RWPE1 (cell line): ENCODE results near the gene LGI1.
A peak's percentile ranks its signal among the peaks of the same experiment; 100 is the strongest.

Source experiments
- CTCF ChIA-PET: fragments of 350-600 bp; sonication (Branson Sonifier 250); formaldehyde crosslinking; extraction: SDS; loops from one replicate; lab custom pipeline; 2021; lab: Yijun Ruan, JAX
- POLR2A ChIA-PET: fragments of 400-600 bp; formaldehyde crosslinking; extraction: SDS; loops from one replicate; lab custom pipeline; 2020; ENCODE audit warnings: antibody characterized with exemption; ENCODE audit not compliant: low non-redundant PET; lab: Yijun Ruan, JAX
- DNase-seq: peaks from one replicate; pipeline ENCODE4 v3.0.0; 2012; ENCODE audit warnings: low spot score
- H3K27ac ChIP-seq: fragments of 450-650 bp; 2 replicates; pipeline ENCODE4 v1.5.1; 2017
- TF ChIP-seq, protein P1 (sequence below): fragments of 450-650 bp; conservative IDR thresholded peaks from 2 replicates; pipeline ENCODE4 v1.5.1; 2017; ENCODE audit warnings: low read depth, mild to moderate bottlenecking

Gene LGI1

DNA sequence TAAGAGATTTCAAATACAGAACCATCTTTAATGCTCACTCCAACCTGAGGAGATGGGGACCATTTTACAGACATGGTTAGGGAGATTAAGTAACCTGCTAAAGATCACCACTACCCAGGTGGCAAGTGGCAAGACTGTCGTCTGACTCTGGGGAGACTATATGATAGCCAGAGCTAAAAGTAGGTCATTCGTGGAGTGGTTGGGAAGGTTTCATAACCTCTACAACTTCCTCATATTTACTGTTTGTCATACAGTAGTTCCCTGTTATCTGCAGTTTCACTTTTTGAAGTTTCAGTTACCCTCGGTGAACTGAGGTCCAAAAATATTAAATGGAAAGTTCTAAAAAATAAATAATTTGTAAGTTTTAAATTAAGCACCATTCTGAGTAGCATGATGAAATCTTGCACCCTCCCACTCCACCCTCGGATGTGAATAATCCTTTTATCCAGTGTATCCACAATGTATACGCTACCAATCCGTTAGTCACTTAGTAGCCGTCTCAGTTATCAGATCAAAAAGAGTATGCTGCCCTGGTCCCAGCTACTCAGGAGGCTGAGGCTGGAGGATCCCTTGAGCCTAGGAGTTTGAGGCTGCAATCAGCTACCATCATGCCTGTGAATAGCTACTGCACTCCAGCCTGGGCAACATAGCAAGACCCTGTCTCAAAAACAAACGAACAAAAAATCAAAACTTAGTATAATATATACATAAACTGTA is 14.9 kb upstream of the LGI1 start:
- H3K27ac ChIP-seq: no peak overlapping the region
- ChIA-PET CTCF (interaction anchor here (1.1 kb wide), 1 partner anchor 33 kb away, joined by 3 read pairs; no protein-coding TSS in a partner anchor), POLR2A (no interaction called here)
- no peak for DNase-seq
- TF ChIP-seq, protein P1, sequence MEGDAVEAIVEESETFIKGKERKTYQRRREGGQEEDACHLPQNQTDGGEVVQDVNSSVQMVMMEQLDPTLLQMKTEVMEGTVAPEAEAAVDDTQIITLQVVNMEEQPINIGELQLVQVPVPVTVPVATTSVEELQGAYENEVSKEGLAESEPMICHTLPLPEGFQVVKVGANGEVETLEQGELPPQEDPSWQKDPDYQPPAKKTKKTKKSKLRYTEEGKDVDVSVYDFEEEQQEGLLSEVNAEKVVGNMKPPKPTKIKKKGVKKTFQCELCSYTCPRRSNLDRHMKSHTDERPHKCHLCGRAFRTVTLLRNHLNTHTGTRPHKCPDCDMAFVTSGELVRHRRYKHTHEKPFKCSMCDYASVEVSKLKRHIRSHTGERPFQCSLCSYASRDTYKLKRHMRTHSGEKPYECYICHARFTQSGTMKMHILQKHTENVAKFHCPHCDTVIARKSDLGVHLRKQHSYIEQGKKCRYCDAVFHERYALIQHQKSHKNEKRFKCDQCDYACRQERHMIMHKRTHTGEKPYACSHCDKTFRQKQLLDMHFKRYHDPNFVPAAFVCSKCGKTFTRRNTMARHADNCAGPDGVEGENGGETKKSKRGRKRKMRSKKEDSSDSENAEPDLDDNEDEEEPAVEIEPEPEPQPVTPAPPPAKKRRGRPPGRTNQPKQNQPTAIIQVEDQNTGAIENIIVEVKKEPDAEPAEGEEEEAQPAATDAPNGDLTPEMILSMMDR: no peak

DNA sequence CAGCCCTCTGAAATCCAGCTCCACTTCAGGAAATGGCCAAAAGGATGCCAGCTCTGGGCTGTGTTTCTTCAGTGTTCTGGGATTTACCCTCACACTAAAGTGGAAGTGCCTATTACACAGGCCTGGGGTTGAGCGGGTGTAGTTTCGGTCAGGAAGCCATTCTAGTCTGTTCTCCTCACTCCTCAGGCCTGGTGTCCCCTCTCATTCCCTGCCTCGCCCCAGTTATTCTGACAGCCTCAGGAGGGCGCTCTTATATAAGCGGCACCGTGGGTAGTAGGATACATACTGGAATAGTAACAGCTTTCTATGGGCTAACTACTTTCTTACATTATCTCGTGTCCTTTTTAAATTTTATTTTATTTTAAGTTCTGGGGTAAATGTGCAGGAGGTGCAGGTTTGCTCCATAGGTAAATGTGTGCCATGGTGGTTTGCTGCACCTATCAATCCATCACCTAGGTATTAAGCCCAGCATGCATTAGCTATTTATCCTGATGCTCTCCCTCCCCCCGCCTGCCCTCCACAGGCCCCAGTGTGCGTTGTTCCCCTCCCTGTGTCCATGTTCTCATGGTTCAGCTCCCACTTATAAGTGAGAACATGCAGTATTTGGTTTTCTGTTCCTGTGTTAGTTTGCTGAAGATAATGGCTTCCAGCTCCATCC is 12.2 kb upstream of the LGI1 start:
- TF ChIP-seq, protein P1: no peak
- no peak overlapping the region for H3K27ac ChIP-seq
- no peak for DNase-seq
- CTCF ChIA-PET: interaction anchor here (0.5 to 2.2 kb wide), 6 partner anchors 12 to 1014 kb away, joined by 3 to 11 read pairs (median 3); partner anchors contain the start of gene LGI1
- POLR2A ChIA-PET: no interaction called here

DNA sequence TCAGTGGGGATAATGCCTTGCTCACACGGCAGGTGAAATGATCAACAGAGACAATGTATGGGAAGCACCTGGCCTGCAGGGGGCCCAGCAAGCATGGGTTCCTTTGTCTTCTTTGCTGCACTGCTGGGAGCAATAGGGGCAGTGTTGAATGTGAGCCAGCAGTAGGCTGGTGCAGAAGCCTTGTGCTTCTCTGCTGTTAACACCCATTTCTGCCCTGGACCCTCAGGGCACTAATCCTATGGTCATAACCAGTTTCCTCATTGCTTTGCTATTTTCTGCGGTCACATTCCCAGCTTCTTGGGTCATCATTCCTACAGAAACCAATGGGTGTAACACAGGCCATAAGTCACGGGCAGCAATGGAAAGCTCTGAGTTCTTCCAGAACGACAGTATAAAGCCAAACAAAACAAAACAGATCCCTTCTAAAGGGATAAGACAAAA is 10.9 kb upstream of the LGI1 start:
- peak; percentile 96 for DNase-seq
- TF ChIP-seq, protein P1: no peak
- ChIA-PET POLR2A (no interaction called here), CTCF (interaction anchor here (0.6 to 2.2 kb wide), 4 partner anchors 15 to 81 kb away, joined by 3 to 11 read pairs (median 4); no protein-coding TSS in a partner anchor)
- peak overlapping the region; percentile 27; the same call in 1 of the 2 replicates for H3K27ac ChIP-seq

DNA sequence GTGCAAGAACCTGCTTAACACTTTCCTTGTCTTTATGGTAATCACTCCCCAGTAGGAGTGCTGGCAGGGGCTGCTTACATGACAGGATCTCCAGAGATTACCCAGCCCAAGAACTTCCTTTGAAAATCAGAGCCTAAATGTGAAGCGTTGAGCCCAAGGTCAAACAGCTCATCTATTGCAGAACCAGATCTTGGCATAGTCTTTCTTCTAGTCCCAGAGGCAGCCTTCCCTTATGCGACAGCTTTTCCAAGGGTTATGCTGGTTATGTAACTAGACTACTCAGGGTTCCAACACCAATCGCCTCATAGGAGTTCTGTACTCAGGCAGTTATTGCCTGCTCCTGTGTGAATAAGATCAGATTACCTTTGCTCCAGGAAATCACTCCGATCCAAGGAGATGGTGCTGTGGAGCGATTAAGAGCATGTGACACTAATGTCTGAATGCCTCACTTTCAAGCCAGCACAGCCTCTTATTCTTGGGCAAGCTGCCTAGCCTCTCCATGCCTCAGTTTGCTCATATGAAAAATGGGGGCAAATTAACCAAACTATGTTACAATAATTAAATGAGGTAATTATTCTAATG is 8.4 kb upstream of the LGI1 start:
- DNase-seq: no peak
- no peak overlapping the region for H3K27ac ChIP-seq
- ChIA-PET CTCF (interaction anchor here (0.6 to 1.2 kb wide), 2 partner anchors 66 to 167 kb away, joined by 3 read pairs; no protein-coding TSS in a partner anchor), POLR2A (no interaction called here)
- TF ChIP-seq, protein P1: no peak

DNA sequence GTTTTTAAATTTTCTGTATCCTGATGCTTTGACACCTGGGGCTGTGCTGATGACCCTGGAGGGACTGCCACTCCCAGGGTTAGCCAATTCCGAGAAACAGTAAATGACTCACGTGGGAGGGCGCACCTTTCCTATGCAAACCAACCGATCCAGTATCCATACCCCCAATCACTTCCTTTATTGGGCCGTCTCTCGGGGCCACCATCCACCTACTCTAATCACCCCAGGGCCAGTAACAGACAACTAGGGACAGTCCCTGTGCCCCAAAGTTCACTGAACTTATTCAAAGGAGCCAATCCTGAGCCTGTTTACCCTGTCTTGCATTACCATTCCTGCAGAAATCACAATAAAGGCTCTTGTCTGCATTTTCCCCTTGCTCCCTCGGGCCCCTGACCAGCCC is 6.6 kb upstream of the LGI1 start:
- no peak for DNase-seq
- no peak overlapping the region for H3K27ac ChIP-seq
- ChIA-PET CTCF (no interaction called here), POLR2A (interaction anchor here (0.7 kb wide), 1 partner anchor 596 kb away, joined by 3 read pairs; no protein-coding TSS in a partner anchor)
- TF ChIP-seq, protein P1: no peak

DNA sequence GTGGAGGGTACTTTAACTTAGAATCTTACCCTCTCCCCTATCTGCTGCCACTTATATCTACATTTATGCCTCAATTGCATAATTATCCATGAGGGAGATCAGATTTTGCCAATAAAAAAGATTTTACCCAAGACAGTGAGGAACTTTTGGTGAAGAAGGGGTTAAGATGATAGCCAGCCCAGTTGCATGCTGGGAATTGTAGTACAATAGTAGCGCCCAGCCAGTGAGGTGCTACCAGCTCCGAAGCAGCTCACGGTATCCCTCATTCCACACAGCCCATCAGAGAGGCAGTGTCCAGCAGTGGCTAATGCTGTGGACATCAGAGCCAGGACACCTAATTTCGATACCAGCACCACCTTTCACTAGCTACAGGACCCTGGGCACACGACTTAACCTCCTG is 5.9 kb upstream of the LGI1 start:
- DNase-seq: peak; percentile 65
- H3K27ac ChIP-seq: no peak overlapping the region
- ChIA-PET CTCF (no interaction called here), POLR2A (no interaction called here)
- TF ChIP-seq, protein P1: no peak
